A549 (cell line): ENCODE results near the gene NTRK3. TPM values are rescaled to one million over a fixed set of nuclear protein-coding genes. Genes with fewer than 3 reads are reported as not detected.

ENCODE experiments used
- ATAC-seq, 2 experiments: fragments of 200-7000 bp in 1 of 2; fragments of >200 bp in 1 of 2; cut with Nextera tagmentation in 1 of 2; cut with Tn5 transposase in 1 of 2; 3 replicates each; pipeline versions ENCODE4 v1.8.0 to v1.9.1; 2018 to 2020; ENCODE audit warnings: mild to moderate bottlenecking in 1 of 2, moderate library complexity in 1 of 2
- CTCF ChIA-PET: fragments of 300-600 bp; sonication (Branson Sonifier 250); formaldehyde crosslinking; extraction: SDS; loops from one replicate; lab custom pipeline; 2021; ENCODE audit warnings: antibody characterized with exemption, inconsistent platforms; lab: Yijun Ruan, JAX
- POLR2A ChIA-PET: fragments of 350-600 bp; formaldehyde crosslinking; extraction: SDS; loops from one replicate; lab custom pipeline; 2021; ENCODE audit warnings: antibody characterized with exemption, inconsistent platforms; lab: Yijun Ruan, JAX
- DNase-seq, 2 experiments: peaks; one replicate each; pipeline versions ENCODE4 v3.0.0 to v3.0.0-alpha.2; 2011 to 2016; ENCODE audit warnings: low read depth in 1 of 2, low spot score in 1 of 2
- FAIRE-seq: peaks from 2 replicates; lab custom pipeline; 2011; peaks lifted over from hg19 to GRCh38; lab: Jason Lieb, UNC
- H3K27ac ChIP-seq, 2 experiments: fragments of >200 bp; sonication (Bioruptor Twin); formaldehyde crosslinking; 3 replicates each; pipeline ENCODE4 v1.5.1; 2016 to 2017
- H3K4me1 ChIP-seq: fragments of >200 bp; sonication (Bioruptor Twin); formaldehyde crosslinking; 3 replicates; pipeline ENCODE4 v1.6.1; 2016
- H3K4me2 ChIP-seq: fragments of >200 bp; sonication (Bioruptor Twin); formaldehyde crosslinking; 3 replicates; pipeline ENCODE4 v1.6.1; 2016
- H3K4me3 ChIP-seq: fragments of >200 bp; sonication (Bioruptor Twin); formaldehyde crosslinking; 3 replicates; pipeline ENCODE4 v1.5.1; 2016
- H3K9me3 ChIP-seq: fragments of >200 bp; sonication (Bioruptor Twin); formaldehyde crosslinking; 3 replicates; pipeline ENCODE4 v1.6.1; 2016
- ATOH8 ChIP-seq: fragments of 250-450 bp; sonication (Bioruptor Pico); IDR thresholded peaks from 2 replicates; pipeline ENCODE4 v1.5.0; 2020; ENCODE audit warnings: low read depth, mild to moderate bottlenecking, moderate library complexity
- CEBPB ChIP-seq, 2 experiments: fragments of >200 bp in 1 of 2; sonication (Bioruptor Twin) in 1 of 2; formaldehyde crosslinking in 1 of 2; IDR thresholded peaks; 2 replicates each; pipeline ENCODE4 v1.6.1; 2012 to 2016
- MAZ ChIP-seq: fragments of 150-350 bp; IDR thresholded peaks from 2 replicates; pipeline ENCODE4 v1.6.1; 2014; ENCODE audit warnings: antibody characterized with exemption, low read depth, low read length, borderline replicate concordance
- RAD21 ChIP-seq, 2 experiments: fragments of >200 bp in 1 of 2; sonication (Bioruptor Twin) in 1 of 2; formaldehyde crosslinking in 1 of 2; IDR thresholded peaks in 1 of 2; conservative IDR thresholded peaks in 1 of 2; 2 replicates in 1 of 2; 3 replicates in 1 of 2; pipeline ENCODE4 v1.6.1; 2012 to 2018; ENCODE audit warnings: inconsistent platforms in 1 of 2
- RCOR1 ChIP-seq: fragments of 150-350 bp; IDR thresholded peaks from 2 replicates; pipeline ENCODE4 v1.6.1; 2014; ENCODE audit warnings: antibody characterized with exemption, low read length, low read depth
- REST ChIP-seq: fragments of 200-600 bp; sonication (generic); IDR thresholded peaks from 2 replicates; pipeline ENCODE4 v1.6.1; 2016; ENCODE audit warnings: antibody characterized with exemption, mild to moderate bottlenecking, moderate library complexity
- ZC3H11A ChIP-seq: fragments of 450-650 bp; IDR thresholded peaks from 2 replicates; pipeline ENCODE4 v1.6.1; 2014; ENCODE audit warnings: antibody characterized with exemption, mild to moderate bottlenecking
- ZNF302 ChIP-seq: fragments of 250-450 bp; sonication (Bioruptor Pico); IDR thresholded peaks from 2 replicates; pipeline ENCODE4 v1.9.0; 2021; ENCODE audit warnings: inconsistent platforms, mild to moderate bottlenecking, moderate library complexity
- WGBS: methylation state at CpG from one replicate; pipeline ENCODE4 v1.1.6; 2017; ENCODE audit errors: missing lambda C conversion rate; 5-methylcytosine and 5-hydroxymethylcytosine counted together
- polyA plus RNA-seq, 4 experiments: library from polyadenylated mRNA; depleted of rRNA in 3 of 4; stranded (reverse); fragments of >200 nt; fragmentation: RNase III in 1 of 4; extraction: RNeasy Plus Mini Kit Qiagen cat#74134 plus additional on column Dnase treatment in 1 of 4; gene quantifications; 2 replicates in 3 of 4; 3 replicates in 1 of 4; pipeline ENCODE4 v1.2.3, GENCODE V29; 2011 to 2017
- small RNA-seq, 6 experiments: library from RNA; depleted of rRNA; stranded (forward); fragments of <200 nt; gene quantifications; one replicate each; pipeline ENCODE3, GENCODE V24; 2012

The NTRK3 gene
- polyA plus RNA-seq, 2 of the 4 experiments (the other 2 are of a cell fraction): 55.0 to 55.2 TPM

GRCh38 chr15:87816016-87816415 lies 440.5 kb downstream of the NTRK3 start:
- H3K4me2 ChIP-seq: peak overlapping the region; percentile 53; the same call in 1 of the 3 replicates
- WGBS: 25% methylated on average over 1 of the region's 1 CpG
- no peak overlapping the region for H3K4me3 ChIP-seq
- POLR2A ChIA-PET: no interaction called here
- H3K27ac ChIP-seq: peak overlapping the region; percentile 47 to 70; a peak in 4 of 6 replicates
- CTCF ChIA-PET: interaction anchor here (1.2 kb wide), 1 partner anchor 62 kb away, joined by 3 read pairs; no protein-coding TSS in a partner anchor
- H3K9me3 ChIP-seq: no peaks in the 10 kb centered on the region
- no peak for FAIRE-seq
- TF ChIP-seq RCOR1 (no peak), MAZ (no peak), RAD21 (conservative IDR thresholded peaks at IDR 0.05 in 1 of 2, IDR thresholded peaks at IDR 0.05 in 1 of 2) (no peak), ATOH8 (CRISPR knock-in tag) (no peak), CEBPB (IDR thresholded peaks at IDR 0.05) (no peak), REST (no peak), ZC3H11A (no peak), ZNF302 (CRISPR knock-in tag) (no peak)
- ATAC-seq: no peak; a peak in 1 of 6 replicates
- no peak for DNase-seq
- peaks cover 15% of the 10 kb centered on the region for H3K4me1 ChIP-seq

Small RNA genes lying within 50 kb of the gene (small RNA-seq; reads per million reads assigned to genes)
- 0 reads per million in 6 experiments for gene MED28P6

Other genes with a start within 250 kb of the NTRK3 start
- 66.9 and 76.1 TPM in 2 replicates for gene MRPL46, start 210.6 kb upstream of the NTRK3 start, polyA plus RNA-seq (2011; rRNA removed)
- 54.9 to 61.1 TPM (median 57.7 TPM) in 3 replicates for gene MRPL46, start 210.6 kb upstream of the NTRK3 start, polyA plus RNA-seq (2017; fragmentation: RNase III; extraction: RNeasy Plus Mini Kit Qiagen cat#74134 plus additional on column Dnase treatment)
- gene MRPS11, start 211.0 kb upstream of the NTRK3 start, polyA plus RNA-seq (2011; rRNA removed): 99.0 and 102 TPM in 2 replicates
- 122 to 129 TPM (median 123 TPM) in 3 replicates for gene MRPS11, start 211.0 kb upstream of the NTRK3 start, polyA plus RNA-seq (2017; fragmentation: RNase III; extraction: RNeasy Plus Mini Kit Qiagen cat#74134 plus additional on column Dnase treatment)